Smooth muscle cell of the brain vasculature (primary cell): Measurements from ENCODE around the gene CLASRP.

Experiments used
- DNase-seq: peaks from one replicate; pipeline ENCODE4 v3.0.0-alpha.2; 2012; ENCODE audit warnings: low read depth, low spot score

Gene CLASRP

GRCh38 chr19:45021971-45022370 lies 16.9 kb upstream of the CLASRP start:
- DNase-seq: no peak

GRCh38 chr19:45023048-45023447 lies 15.8 kb upstream of the CLASRP start:
- no peak for DNase-seq

GRCh38 chr19:45025264-45025663 lies 13.6 kb upstream of the CLASRP start:
- DNase-seq: no peak

GRCh38 chr19:45027371-45027770 lies 11.5 kb upstream of the CLASRP start:
- DNase-seq: no peak

GRCh38 chr19:45030825-45031224 lies 8.0 kb upstream of the CLASRP start:
- DNase-seq: no peak

- no peak for DNase-seq
Observed at GRCh38 chr19:45032421-45032820, 6.4 kb upstream of the CLASRP start.

- no peak for DNase-seq
Observed at GRCh38 chr19:45035755-45036154, 3.1 kb upstream of the CLASRP start.

GRCh38 chr19:45037393-45038169 lies 1.3 kb upstream of the CLASRP start:
- DNase-seq: no peak

- DNase-seq: no peak
Observed at GRCh38 chr19:45040059-45040771, 1.4 kb downstream of the CLASRP start.

GRCh38 chr19:45041125-45041524 lies 2.3 kb downstream of the CLASRP start:
- no peak for DNase-seq

GRCh38 chr19:45045671-45046353 lies 7.0 kb downstream of the CLASRP start:
- no peak for DNase-seq

- DNase-seq: no peak
Observed at GRCh38 chr19:45046355-45046754, 7.5 kb downstream of the CLASRP start.

GRCh38 chr19:45047188-45047797 lies 8.4 kb downstream of the CLASRP start:
- DNase-seq: no peak

GRCh38 chr19:45049073-45049736 lies 10.4 kb downstream of the CLASRP start:
- no peak for DNase-seq

GRCh38 chr19:45050036-45050435 lies 11.2 kb downstream of the CLASRP start:
- no peak for DNase-seq

- DNase-seq: no peak
Observed at GRCh38 chr19:45051929-45052579, 13.2 kb downstream of the CLASRP start.

- DNase-seq: no peak
Observed at GRCh38 chr19:45056831-45057230, 18.0 kb downstream of the CLASRP start.

- DNase-seq: no peak
Observed at GRCh38 chr19:45057444-45057843, 18.6 kb downstream of the CLASRP start.

- no peak for DNase-seq
Observed at GRCh38 chr19:45058622-45059159, 19.8 kb downstream of the CLASRP start.

GRCh38 chr19:45059258-45059965 lies 20.6 kb downstream of the CLASRP start:
- DNase-seq: no peak
